ENCODE data around the gene DYNC1I2. TPM values are rescaled to one million over a fixed set of nuclear protein-coding genes. Genes with fewer than 3 reads are reported as not detected.

Gene DYNC1I2
- total RNA-seq, 1 experiment from 2014 or later: 39.4 TPM

DNA sequence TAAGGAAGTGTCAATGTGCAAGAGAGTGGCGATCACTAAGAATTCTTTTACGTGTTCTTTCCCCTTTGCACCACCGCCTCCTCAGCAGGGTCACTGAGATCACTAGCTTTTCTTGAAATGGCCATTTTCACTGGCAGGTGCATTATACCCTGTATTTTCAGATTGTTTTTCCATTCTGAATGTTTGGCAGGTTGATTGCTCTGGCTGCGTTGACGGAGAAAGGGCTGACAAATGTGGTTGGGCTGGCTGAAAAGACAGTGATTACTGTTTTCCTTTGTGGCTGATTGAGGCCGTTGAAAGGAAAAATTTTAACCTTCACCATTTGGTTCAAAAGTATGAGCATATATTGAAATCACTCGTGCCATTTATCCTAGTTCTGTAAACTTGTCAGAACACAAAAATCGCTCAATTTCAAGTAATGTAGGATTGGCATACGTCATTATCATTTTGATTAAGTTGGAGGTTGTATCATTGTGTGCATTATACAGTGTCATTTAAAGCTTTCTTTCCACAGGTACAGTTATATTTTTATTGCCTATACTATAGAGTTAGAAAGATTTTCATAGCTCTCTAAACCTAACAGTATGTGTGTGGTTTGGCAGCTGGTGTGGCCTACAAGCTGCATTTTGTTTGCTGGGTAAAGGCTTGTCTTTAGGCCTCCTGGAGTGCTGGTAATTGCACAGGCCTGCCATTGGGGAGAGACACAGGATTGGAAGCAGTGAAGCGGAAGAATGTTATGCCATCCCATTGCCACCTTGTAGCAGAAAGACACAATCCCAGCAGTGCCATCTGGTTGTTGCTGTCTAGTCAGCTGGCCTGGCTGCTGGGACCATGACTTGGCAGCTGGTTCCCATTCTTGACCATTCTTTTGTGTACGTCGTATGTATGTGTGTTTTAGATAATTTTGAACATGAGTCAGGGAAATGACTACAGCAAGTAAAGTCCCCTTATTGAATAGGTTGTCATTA is 36.7 kb downstream of the DYNC1I2 start:
- peak; percentile 11; the same call in 1 of the 2 replicates for TF ChIP-seq RAD21 (IDR thresholded peaks at IDR 0.05; ENCODE audit: low read depth)
- no peak for TF ChIP-seq SIN3A (IDR thresholded peaks at IDR 0.05; ENCODE audit: low read depth)
- TF ChIP-seq EZH2phosphoT487 (IDR thresholded peaks at IDR 0.05; ENCODE audit: borderline replicate concordance): no peak
- ChIA-PET POLR2A (no interaction called here), CTCF (interaction anchor here (1.3 to 1.7 kb wide), 2 partner anchors 18 to 20 kb away, joined by 3 to 6 read pairs; no protein-coding TSS in a partner anchor), RAD21 (ENCODE audit: low non-redundant PET in 1 of 2, low total read pairs in 2 of 2, uncharacterized antibody in 2 of 2, unreplicated experiment in 2 of 2) (no interaction called here)
- Histone ChIP-seq H4K20me1 (ENCODE audit: insufficient read depth) (no peaks in the 10 kb centered on the region), H3K9ac (ENCODE audit: low read length) (no peak overlapping the region), H3K4me3 (replicated peaks in 1 of 2; ENCODE audit: low read depth in 1 of 2, low read length in 2 of 2) (no peak overlapping the region), H3K79me2 (ENCODE audit: insufficient read depth, low read length) (no peaks in the 10 kb centered on the region), H3K4me2 (ENCODE audit: low read length) (no peak overlapping the region), H3K27me3 (ENCODE audit: insufficient read depth, low read length) (no peaks in the 10 kb centered on the region), H3K9me3 (ENCODE audit: control insufficient read depth in 1 of 2, insufficient read depth in 1 of 2, low read depth in 1 of 2, low read length in 2 of 2) (no peaks in the 10 kb centered on the region), H3K4me1 (ENCODE audit: control insufficient read depth in 1 of 2, insufficient read depth in 2 of 2, low read length in 2 of 2) (no peaks in the 10 kb centered on the region), H3K36me3 (ENCODE audit: control insufficient read depth in 1 of 2, insufficient read depth in 2 of 2, low read length in 2 of 2) (peaks cover 0 to 23% of the 10 kb centered on the region in 2 experiments; a peak in 2 of 4 replicates), H2AFZ (ENCODE audit: low read depth, low read length, poor library complexity, severe bottlenecking) (no peak overlapping the region), H3K27ac (ENCODE audit: low read depth, low read length) (no peak overlapping the region), H3K9me2 (ENCODE audit: insufficient read depth) (no peaks in the 10 kb centered on the region)
- DNase-seq (ENCODE audit: low read depth, low spot score): no peak
- intact Hi-C loops (cut with micrococcal nuclease): no loop called here
- BruUV-seq (replicated peaks): no TSS peak
- peak; percentile 55; the same call in 1 of the 2 replicates for ATAC-seq

DNA sequence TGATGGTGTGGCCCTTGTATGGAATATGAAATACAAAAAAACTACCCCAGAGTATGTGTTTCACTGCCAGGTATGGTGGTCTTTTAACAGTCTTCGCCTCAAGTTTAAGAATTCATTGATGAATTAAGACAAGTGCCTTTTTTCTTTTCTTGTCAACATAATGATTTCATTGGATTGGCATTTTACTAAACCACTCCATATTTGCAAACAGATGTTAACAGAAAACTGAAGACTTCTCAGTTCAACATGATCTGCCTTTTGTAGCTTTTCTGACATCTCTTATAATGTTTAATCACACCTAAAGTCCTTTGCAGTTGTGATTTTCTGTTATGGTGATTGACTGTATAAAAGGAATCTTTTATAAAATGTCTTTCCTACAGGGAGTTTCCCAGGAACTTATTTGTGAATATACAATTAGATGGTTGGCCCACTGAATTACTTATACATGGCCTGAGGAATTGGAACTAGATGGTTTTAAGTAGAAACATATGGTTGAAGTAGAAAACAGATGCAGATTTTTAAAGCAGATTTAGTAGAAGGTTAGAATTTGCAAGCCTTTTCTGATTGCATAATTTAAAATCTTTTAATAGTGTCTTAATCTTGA is 39.7 kb downstream of the DYNC1I2 start:
- Histone ChIP-seq H3K9me2 (ENCODE audit: insufficient read depth) (no peaks in the 10 kb centered on the region), H3K9ac (ENCODE audit: low read length) (no peak overlapping the region), H3K79me2 (ENCODE audit: insufficient read depth, low read length) (no peaks in the 10 kb centered on the region), H3K4me2 (ENCODE audit: low read length) (no peak overlapping the region), H3K4me3 (replicated peaks in 1 of 2; ENCODE audit: low read depth in 1 of 2, low read length in 2 of 2) (no peak overlapping the region), H2AFZ (ENCODE audit: low read depth, low read length, poor library complexity, severe bottlenecking) (no peak overlapping the region), H3K4me1 (ENCODE audit: control insufficient read depth in 1 of 2, insufficient read depth in 2 of 2, low read length in 2 of 2) (no peaks in the 10 kb centered on the region), H3K27me3 (ENCODE audit: insufficient read depth, low read length) (no peaks in the 10 kb centered on the region), H3K27ac (ENCODE audit: low read depth, low read length) (no peak overlapping the region), H3K36me3 (ENCODE audit: control insufficient read depth in 1 of 2, insufficient read depth in 2 of 2, low read length in 2 of 2) (peaks cover 5 to 26% of the 10 kb centered on the region in 2 experiments; a peak in 3 of 4 replicates), H4K20me1 (ENCODE audit: insufficient read depth) (no peaks in the 10 kb centered on the region), H3K9me3 (ENCODE audit: control insufficient read depth in 1 of 2, insufficient read depth in 1 of 2, low read depth in 1 of 2, low read length in 2 of 2) (no peaks in the 10 kb centered on the region)
- DNase-seq (ENCODE audit: low read depth, low spot score) (no peak), ATAC-seq (no peak)
- intact Hi-C loops (cut with micrococcal nuclease): no loop called here
- ChIA-PET CTCF (no interaction called here), POLR2A (no interaction called here), RAD21 (ENCODE audit: low non-redundant PET in 1 of 2, low total read pairs in 2 of 2, uncharacterized antibody in 2 of 2, unreplicated experiment in 2 of 2) (no interaction called here)
- BruUV-seq (replicated peaks): no TSS peak
- TF ChIP-seq TCF7L2 (IDR thresholded peaks at IDR 0.05; ENCODE audit: borderline replicate concordance, extremely low read depth, insufficient read depth, insufficient read length): no peak
- no peak for TF ChIP-seq ELF1 (IDR thresholded peaks at IDR 0.05; ENCODE audit: borderline replicate concordance, low read depth)
